GM12872 (cell line): ENCODE results near the gene IL26.
A peak's percentile ranks its signal among the peaks of the same experiment; 100 is the strongest.

Source experiments
- CTCF ChIP-seq: IDR thresholded peaks from 3 replicates; pipeline ENCODE4 v1.5.1; 2011; ENCODE audit warnings: low read depth, mild to moderate bottlenecking, low read length, moderate library complexity; ENCODE audit not compliant: insufficient read depth

The IL26 gene

GRCh38 chr12:68233498-68233897, 7.9 kb upstream of the IL26 start:
- no peak for TF ChIP-seq CTCF

- no peak for TF ChIP-seq CTCF
Measured at GRCh38 chr12:68231691-68232090, 6.1 kb upstream of the IL26 start.

- no peak for TF ChIP-seq CTCF
Measured at GRCh38 chr12:68231229-68231628, 5.6 kb upstream of the IL26 start.

- TF ChIP-seq CTCF = no peak
Measured at GRCh38 chr12:68229956-68230355, 4.3 kb upstream of the IL26 start.

- TF ChIP-seq CTCF = no peak
Measured at GRCh38 chr12:68227356-68227755, 1.7 kb upstream of the IL26 start.

- TF ChIP-seq CTCF = no peak
Measured at GRCh38 chr12:68224613-68225285, 861 bp downstream of the IL26 start.

- peak; percentile 89 for TF ChIP-seq CTCF
Measured at GRCh38 chr12:68223067-68223747, 2.4 kb downstream of the IL26 start.
